Upper lobe of left lung (tissue), 6 donors: ENCODE data around the gene RBKS. TPM values are rescaled to one million over a fixed set of nuclear protein-coding genes. Genes with fewer than 3 reads are reported as not detected.

Experiments used
- ATAC-seq, 2 donors: fragments of 200-7000 bp; cut with Tn5 transposase; one replicate each; pipeline ENCODE4 v1.9.1; 2022; ENCODE audit warnings: mild to moderate bottlenecking in 2 of 2, moderate library complexity in 2 of 2; ENCODE audit not compliant: low FRiP score in 2 of 2
- DNase-seq, 2 donors: peaks; one replicate each; pipeline ENCODE4 v3.0.0-alpha.2; 2019 to 2020
- H3K27ac ChIP-seq, 4 donors: fragments of 200-600 bp; sonication (generic); one replicate each; pipeline ENCODE4 v1.5.1; 2016 to 2019
- H3K27me3 ChIP-seq, 4 donors: fragments of 200-600 bp; sonication (generic); one replicate each; pipeline ENCODE4 v1.5.1; 2017 to 2019
- H3K36me3 ChIP-seq, 4 donors: fragments of 200-600 bp; sonication (generic); one replicate each; pipeline ENCODE4 v1.5.1; 2016 to 2019
- H3K4me1 ChIP-seq, 4 donors: fragments of 200-600 bp; sonication (generic); one replicate each; pipeline ENCODE4 v1.5.1; 2018 to 2019
- H3K4me3 ChIP-seq, 4 donors: fragments of 200-600 bp; sonication (generic); one replicate each; pipeline ENCODE4 v1.5.1; 2017 to 2019; ENCODE audit warnings: mild to moderate bottlenecking in 2 of 4, moderate library complexity in 1 of 4
- H3K9me3 ChIP-seq, 4 donors: fragments of 200-600 bp; sonication (generic); one replicate each; pipeline ENCODE4 v1.5.1; 2018 to 2019
- CTCF ChIP-seq, 6 experiments: fragments of 450-650 bp in 4 of 6; fragments of 200-600 bp in 2 of 6; sonication (generic) in 2 of 6; IDR thresholded peaks; one replicate each; pipeline ENCODE4 v1.5.1; 2016 to 2019; ENCODE audit warnings: antibody characterized with exemption in 6 of 6
- EP300 ChIP-seq, 4 donors: sonication (generic); formaldehyde crosslinking; IDR thresholded peaks; one replicate each; pipeline ENCODE4 v1.5.1; 2017; ENCODE audit warnings: antibody characterized with exemption in 4 of 4, control low read depth in 2 of 4
- POLR2A ChIP-seq, 4 donors: fragments of 450-650 bp; IDR thresholded peaks; one replicate each; pipeline ENCODE4 v1.5.1; 2016 to 2017; ENCODE audit warnings: antibody characterized with exemption in 4 of 4, mild to moderate bottlenecking in 2 of 4
- POLR2AphosphoS5 ChIP-seq, 2 donors: sonication (generic); formaldehyde crosslinking; IDR thresholded peaks; one replicate each; pipeline ENCODE4 v1.5.1; 2017; ENCODE audit warnings: antibody characterized with exemption in 2 of 2
- WGBS, 2 donors: methylation state at CpG; one replicate each; pipeline ENCODE4 v1.1.5; 2017 to 2018; 5-methylcytosine and 5-hydroxymethylcytosine counted together
- total RNA-seq, 6 donors: library from RNA; depleted of rRNA in 4 of 6; stranded (reverse); fragments of >200 nt in 4 of 6; gene quantifications; one replicate each; pipeline versions ENCODE4 v1.1.0 to v1.2.1, GENCODE V29; 2016 to 2021
- donor health status: DM: no; HTN: no; CAD: no; lungs with moderate emphysema.
- donor health status: DM: no; HTN: yes; CAD: no; lungs with severe emphysema.

The RBKS gene
- total RNA-seq, 6 donors from 2014 or later = 2.9 to 5.4 (median 3.2) TPM

GRCh38 chr2:27903018-27903417, 12.8 kb upstream of the RBKS start:
- no peak for DNase-seq

GRCh38 chr2:27902098-27902497, 11.9 kb upstream of the RBKS start:
- no peak overlapping the region for H3K27ac ChIP-seq
- ATAC-seq (no peak), DNase-seq (no peak)
- no peaks in the 10 kb centered on the region for H3K27me3 ChIP-seq
- 91 to 97% methylated on average over 1 of the region's 1 CpG for WGBS, 2 donors
- H3K36me3 ChIP-seq = peaks cover 0 to 9% (median 0%) of the 10 kb centered on the region in 4 donors
- no peak for TF ChIP-seq POLR2AphosphoS5 (IDR thresholded peaks at IDR 0.05)
- TF ChIP-seq POLR2A (IDR thresholded peaks at IDR 0.05) = no peak
- TF ChIP-seq CTCF (IDR thresholded peaks at IDR 0.05) = no peak
- no peak for TF ChIP-seq EP300 (IDR thresholded peaks at IDR 0.05)
- H3K4me3 ChIP-seq = no peak overlapping the region
- no peaks in the 10 kb centered on the region for H3K9me3 ChIP-seq
- H3K4me1 ChIP-seq = peaks cover 0 to 4% (median 2%) of the 10 kb centered on the region in 4 donors

More at GRCh38 chr2:27903018-27903417, 12.8 kb upstream of the RBKS start:
- H3K4me1 ChIP-seq = peaks cover 0 to 4% (median 2%) of the 10 kb centered on the region in 4 donors
- H3K9me3 ChIP-seq = no peaks in the 10 kb centered on the region
- no peak for ATAC-seq
- WGBS, 2 donors = 71 to 72% methylated on average over 2 of the region's 2 CpGs
- H3K27ac ChIP-seq = no peak overlapping the region
- peaks cover 0 to 9% (median 0%) of the 10 kb centered on the region in 4 donors for H3K36me3 ChIP-seq
- TF ChIP-seq POLR2AphosphoS5 (IDR thresholded peaks at IDR 0.05) (no peak), POLR2A (IDR thresholded peaks at IDR 0.05) (no peak), CTCF (IDR thresholded peaks at IDR 0.05) (no peak), EP300 (IDR thresholded peaks at IDR 0.05) (no peak)
- H3K27me3 ChIP-seq = no peaks in the 10 kb centered on the region
- H3K4me3 ChIP-seq = no peak overlapping the region

- H3K4me1 ChIP-seq = peaks cover 0 to 4% (median under 1%) of the 10 kb centered on the region in 4 donors
- WGBS, 2 donors = 77 to 87% methylated on average over 1 of the region's 1 CpG
Measured at GRCh38 chr2:27901234-27901633, 11.0 kb upstream of the RBKS start.

GRCh38 chr2:27897717-27898116, 7.5 kb upstream of the RBKS start:
- DNase-seq = no peak
- ATAC-seq = peak in 1 of 2 donors; percentile 47
- H3K27ac ChIP-seq = no peak overlapping the region
- H3K4me3 ChIP-seq = no peak overlapping the region
- peaks cover 5 to 8% (median 6%) of the 10 kb centered on the region in 4 donors for H3K4me1 ChIP-seq
- no peaks in the 10 kb centered on the region for H3K9me3 ChIP-seq
- no peak for TF ChIP-seq CTCF (IDR thresholded peaks at IDR 0.05)
- TF ChIP-seq POLR2AphosphoS5 (IDR thresholded peaks at IDR 0.05) = no peak
- TF ChIP-seq EP300 (IDR thresholded peaks at IDR 0.05) = no peak
- no peak for TF ChIP-seq POLR2A (IDR thresholded peaks at IDR 0.05)
- H3K27me3 ChIP-seq = no peaks in the 10 kb centered on the region
- H3K36me3 ChIP-seq = peaks cover 0 to 24% (median 1%) of the 10 kb centered on the region in 4 donors

More at GRCh38 chr2:27901234-27901633, 11.0 kb upstream of the RBKS start:
- Histone ChIP-seq H3K9me3 (no peaks in the 10 kb centered on the region), H3K4me3 (no peak overlapping the region), H3K27me3 (no peaks in the 10 kb centered on the region), H3K27ac (no peak overlapping the region), H3K36me3 (peaks cover 0 to 17% (median under 1%) of the 10 kb centered on the region in 4 donors)
- ATAC-seq (no peak), DNase-seq (no peak)
- TF ChIP-seq CTCF (IDR thresholded peaks at IDR 0.05) = no peak

- Histone ChIP-seq H3K9me3 (no peaks in the 10 kb centered on the region), H3K36me3 (peaks cover 0 to 15% (median 1%) of the 10 kb centered on the region in 4 donors), H3K27me3 (no peaks in the 10 kb centered on the region), H3K4me3 (no peak overlapping the region), H3K4me1 (peaks cover 11 to 40% (median 26%) of the 10 kb centered on the region in 4 donors), H3K27ac (peak overlapping the region in 1 of 4 donors; percentile 28)
- 45 to 52% methylated on average over 3 of the region's 3 CpGs for WGBS, 2 donors
- ATAC-seq (no peak), DNase-seq (no peak)
- TF ChIP-seq POLR2AphosphoS5 (IDR thresholded peaks at IDR 0.05) (no peak), POLR2A (IDR thresholded peaks at IDR 0.05) (no peak), EP300 (IDR thresholded peaks at IDR 0.05) (no peak), CTCF (IDR thresholded peaks at IDR 0.05) (no peak)
Measured at GRCh38 chr2:27893006-27893405, 2.8 kb upstream of the RBKS start.
